HG03457 (cell line): ENCODE data around the gene PSPH.
"Not testable (repeated sequence)": the region's sequence is repeated elsewhere in the genome, so short reads cannot be mapped to it uniquely, and the experiment has no call there.

ENCODE experiments used
- ATAC-seq: cut with Tn5 transposase; IDR thresholded peaks from one replicate; pipeline ENCODE4 v1.9.1; 2021; ENCODE audit warnings: moderate number of reproducible peaks; ENCODE audit not compliant: unreplicated experiment

The PSPH gene

DNA sequence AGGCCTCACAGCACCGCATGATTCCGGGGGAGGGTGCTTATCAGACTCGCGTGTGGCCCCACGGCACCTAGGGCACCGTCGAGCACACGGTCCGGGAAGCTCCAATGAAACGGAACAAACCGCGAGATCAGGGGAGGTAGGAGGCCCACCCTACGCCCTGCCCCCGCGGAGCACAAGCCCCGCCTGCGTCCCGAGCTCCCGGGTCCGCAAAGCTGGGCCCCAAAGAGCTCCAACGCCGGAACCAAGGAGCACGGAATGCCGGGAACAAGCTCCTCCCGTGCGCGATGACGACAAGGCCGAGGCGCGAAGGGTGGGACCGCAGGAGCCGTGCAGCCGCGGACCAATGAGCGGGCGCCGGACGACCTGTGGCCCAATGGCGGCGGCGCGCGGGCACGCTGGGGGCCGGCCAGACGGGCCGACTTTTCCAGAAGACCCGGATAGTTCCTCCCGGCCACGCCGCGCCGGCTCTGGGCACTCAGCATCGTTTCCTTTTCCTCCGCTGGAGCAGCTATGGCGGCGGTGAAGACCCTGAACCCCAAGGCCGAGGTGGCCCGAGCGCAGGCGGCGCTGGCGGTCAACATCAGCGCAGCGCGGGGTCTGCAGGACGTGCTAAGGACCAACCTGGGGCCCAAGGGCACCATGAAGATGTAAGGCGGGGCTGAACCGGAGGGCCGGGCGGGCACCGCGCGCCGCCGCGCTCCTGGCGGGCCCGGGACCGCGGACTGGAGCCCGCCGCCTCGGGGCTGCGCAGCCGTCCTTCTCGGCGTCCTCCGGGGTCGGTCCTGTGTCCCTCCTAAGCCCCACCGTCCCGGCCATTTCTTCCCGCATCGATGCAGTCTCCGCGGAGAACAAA is at the start of gene PSPH, which contains the start of gene CCT6A:
PSPH (minus strand) TSS at position 106 of the 853 bp plus-strand sequence. CDS start 30,232 bp downstream, outside the sequence.
CCT6A (plus strand) TSS at position 427 of the 853 bp plus-strand sequence; CDS start at position 511, 84 bp downstream.
- ATAC-seq = peak; percentile 96

DNA sequence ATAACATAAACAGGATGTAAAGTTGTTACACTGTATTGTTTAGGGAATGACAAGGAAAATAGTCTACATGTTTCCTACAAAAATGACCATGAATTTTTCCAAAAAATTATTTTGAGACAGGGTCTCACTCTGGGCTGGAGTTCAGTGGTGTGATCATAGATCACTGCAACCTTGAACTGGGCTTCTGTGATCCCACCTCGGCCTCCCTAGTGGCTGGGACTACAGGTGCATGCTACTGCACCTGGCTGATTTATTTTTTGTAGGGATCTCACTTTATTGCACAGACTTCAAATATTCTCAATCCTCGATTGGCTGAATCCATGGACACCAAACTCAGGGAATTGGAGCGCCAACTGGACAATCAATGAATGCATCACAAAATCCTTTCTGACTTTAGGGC is 48.4 kb upstream of the PSPH start:
- no peak for ATAC-seq

DNA sequence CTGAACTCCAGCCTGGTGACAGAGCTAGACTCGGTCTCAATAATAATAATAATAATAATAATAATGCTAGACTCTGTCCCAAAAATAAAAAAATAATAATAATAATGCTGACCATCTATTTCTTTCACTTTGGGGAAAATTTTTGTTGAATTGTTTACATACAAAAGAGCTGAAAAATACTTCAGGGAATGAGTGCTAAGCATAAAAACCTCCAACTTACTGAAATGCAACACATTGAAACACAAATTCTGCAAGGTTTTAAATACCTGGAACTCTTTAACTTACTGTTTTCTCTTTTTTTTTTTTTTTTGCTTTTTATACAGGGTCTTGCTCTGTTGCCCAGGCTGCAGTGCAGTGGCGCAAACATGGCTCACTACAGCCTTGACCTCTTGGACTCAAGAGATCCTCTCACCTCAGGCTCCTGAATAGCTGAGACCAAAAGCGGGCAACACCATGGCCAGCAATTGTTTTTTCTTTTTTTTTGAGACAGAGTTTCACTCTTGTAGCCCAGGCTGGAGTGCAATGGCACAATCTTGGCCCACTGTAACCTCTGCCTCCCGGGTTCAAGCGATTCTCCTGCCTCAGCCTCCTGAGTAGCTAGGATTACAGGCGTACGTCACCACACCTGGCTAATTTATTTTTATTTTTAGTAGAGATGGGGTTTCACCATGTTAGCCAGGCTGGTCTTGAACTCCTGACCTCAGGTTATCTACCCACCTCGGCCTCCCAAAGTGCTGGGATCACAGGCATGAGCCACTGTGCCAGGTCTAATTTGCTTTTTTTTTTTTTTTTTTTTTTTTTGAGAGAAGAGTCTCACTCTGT is 47.2 kb upstream of the PSPH start:
- ATAC-seq = not testable (repeated sequence)

DNA sequence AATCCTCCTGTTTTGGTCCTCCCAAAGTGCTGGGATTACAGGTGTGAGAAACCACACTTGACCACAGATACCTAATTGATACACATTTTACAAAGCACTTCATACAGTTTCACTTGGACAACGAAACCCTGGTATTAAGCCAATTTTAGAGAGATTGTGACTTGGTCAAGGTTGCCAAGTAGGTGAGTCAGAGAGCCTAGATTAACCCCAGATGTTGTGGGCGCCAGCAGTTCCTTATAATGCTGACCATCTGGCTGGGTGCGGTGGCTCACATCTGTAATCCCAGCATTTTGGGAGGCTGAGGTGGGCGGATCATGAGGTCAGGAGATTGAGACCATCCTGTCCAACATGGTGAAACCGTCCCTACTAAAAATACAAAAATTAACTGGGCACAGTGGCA is 46.5 kb upstream of the PSPH start:
- ATAC-seq = no peak

DNA sequence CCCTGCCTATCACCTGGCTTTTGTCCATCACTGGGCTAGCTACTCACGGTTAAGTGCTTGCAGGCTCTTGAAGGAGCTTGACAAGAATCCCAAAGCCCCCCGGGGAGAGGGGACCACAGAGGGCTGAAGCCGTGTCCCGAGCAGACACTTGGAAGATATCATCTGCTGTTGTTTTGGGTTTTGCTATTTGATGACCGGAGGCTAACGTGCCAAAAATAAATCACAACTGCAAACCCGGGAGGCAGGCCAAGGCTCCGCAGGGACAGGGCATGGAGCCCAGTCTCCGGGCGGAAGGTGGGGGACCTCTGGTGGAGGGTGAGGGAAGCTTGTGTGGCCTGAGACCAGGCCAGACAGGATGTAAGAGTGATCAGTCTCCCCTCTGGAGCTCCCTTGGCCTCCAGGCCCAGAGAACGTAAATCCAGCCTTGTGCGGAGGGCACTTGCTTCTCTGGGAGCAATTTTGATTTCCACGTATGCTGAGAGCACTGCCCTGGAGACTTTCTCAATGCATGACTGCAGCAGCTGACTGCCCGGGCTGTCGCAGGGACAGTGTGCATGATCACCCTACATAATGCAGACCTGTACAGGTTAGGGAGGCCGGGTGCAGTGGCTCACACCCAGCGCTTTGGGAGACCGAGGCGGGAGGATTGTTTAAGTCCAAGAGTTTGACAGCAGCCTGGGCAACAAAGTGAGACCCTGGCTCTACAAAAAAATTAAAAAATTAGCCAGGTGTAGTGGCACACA is 41.7 kb upstream of the PSPH start, which contains the start of gene PHKG1:
PHKG1 (minus strand) TSS at position 164 of the 743 bp plus-strand sequence. CDS start 4,011 bp downstream, outside the sequence.
- no peak for ATAC-seq

DNA sequence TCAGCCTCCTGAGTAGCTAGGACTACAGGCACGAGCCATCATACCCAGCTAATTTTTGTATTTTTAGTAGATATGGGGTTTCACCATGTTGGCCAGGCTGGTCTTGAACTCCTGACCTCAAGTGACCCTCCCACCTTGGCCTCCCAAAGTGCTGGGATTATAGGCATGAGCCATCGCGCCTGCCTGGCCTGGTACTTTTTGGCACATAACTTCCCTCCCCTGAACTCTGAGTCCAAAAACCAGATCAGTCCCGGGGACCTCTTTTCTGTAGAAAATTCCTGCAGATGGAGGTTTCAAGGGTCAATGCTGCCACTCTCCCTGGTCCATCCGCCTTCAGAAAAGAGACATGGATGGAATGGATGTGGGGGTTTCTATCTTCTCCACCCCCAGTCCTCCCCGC is 41.1 kb upstream of the PSPH start:
- not testable (repeated sequence) for ATAC-seq

DNA sequence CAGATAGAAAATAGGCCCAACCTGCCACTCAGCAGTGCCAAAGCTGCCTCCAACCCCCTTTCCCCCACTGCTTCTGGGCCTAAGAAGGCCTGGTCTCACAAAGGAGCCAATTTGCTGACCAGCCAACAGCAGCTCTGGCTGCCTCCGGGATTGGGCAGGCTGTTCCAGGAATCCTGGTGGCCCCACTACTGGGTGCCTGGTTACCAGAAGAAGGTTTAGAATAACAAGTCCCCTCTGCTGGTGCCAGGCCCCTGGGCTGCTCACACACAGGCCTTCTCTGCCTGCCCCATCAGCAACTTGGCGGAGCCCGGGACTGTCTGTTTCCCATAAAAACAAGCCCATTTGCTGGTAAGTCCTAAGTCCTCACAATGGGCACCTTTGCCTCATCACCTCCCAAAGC is 40.3 kb upstream of the PSPH start:
- ATAC-seq = no peak

DNA sequence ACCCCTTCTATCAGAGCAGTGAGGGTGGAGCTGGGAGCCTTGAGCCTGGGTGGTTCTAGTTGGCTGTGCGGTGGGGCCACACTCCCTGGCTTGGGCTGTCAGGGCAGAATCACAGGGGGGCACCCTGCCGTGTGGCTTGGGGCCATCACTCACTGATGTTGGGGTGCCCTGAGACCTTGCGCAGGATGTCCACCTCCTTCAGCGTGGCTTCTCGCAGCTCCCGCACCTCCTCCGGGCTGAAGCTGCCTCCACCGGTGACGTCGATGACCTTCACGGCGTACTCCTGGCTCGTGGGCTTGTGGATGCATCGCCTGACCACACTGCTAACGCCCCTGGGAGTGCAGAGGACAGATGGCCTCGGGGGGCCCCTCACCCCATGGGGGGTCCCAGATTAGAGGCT is 36.2 kb upstream of the PSPH start:
- no peak for ATAC-seq

DNA sequence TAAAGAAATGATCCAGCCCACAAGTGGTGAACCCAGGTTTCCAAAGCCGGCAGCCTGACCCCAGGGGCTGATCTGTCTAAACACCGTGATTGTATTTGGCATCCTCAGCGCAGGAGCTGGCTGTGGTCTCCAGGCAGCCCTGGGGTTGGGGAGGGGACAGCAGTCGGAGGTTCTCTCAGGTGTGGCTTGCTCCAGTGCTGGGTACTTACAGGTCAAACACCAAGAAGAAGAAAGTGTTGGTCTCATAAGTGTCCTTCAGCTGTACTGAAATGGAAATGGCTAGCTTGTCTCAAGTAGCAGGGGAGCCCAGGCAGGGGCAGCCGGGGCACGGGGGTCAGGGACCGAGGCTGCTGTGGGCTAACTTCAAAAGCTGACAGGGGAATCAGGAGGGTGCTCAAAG is 35.5 kb upstream of the PSPH start:
- no peak for ATAC-seq

DNA sequence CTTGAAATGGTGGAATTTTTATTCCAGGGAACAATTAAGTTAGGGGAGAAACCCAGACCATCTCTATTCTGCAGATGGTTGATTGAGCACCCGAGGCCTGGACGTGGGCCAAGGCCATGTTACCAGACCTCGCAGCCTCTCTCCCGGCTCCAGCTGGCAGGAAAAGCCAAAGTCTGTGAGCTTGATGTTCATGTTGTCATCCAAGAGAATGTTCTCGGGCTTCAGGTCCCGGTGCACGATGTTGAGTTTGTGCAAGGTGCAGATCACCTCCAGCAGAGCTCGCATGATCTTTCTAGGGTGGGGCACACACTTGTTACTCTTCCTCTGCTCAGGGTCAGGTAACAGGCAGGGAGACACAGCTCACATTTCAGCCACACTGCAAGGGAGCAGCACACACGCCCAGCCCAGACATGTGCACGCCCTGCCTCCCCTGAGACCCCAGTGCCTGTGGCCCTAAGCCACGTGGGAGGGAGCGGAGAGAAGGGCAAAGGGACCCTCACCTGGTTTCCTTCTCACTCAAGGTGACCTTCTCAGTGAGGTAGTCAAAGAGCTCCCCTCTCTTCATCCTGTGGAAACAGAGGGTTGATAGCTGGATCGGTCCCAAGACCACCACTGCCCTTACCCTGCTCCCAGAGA is 32.0 kb upstream of the PSPH start:
- no peak for ATAC-seq

DNA sequence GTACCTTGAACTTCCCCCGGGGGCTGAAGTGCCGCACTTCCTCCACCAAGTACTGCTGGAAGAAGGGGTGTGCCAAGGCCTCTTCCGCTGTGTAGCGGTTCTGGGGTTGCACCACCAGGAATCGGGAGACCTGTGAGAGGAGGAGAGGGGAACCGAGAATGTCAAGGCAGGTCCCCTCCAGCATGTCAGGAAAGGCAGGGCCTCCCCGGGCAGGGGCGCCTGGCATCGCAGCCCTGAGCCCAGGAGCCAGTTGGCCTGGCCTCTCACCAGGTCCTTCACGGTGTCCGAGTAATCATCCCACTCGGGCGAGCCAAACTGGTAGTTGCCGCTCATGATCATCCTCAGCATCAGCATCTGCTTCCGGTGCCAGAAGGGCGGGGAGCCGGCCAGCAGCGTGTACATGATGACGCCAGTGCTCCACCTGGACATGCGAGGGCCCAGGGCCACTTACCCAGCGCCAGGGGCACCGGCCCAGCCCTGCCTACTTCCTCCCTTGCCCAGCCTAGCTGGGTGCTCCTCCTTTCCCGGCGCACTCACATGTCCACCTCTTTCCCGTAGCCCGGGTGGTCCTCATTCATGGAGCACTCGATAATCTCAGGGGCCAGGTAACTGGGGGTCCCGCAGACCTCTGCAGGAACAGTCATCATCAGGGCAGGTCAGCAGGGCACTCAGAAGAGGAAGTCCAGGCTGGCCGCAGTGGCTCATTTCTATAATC is 30.5 kb upstream of the PSPH start:
- no peak for ATAC-seq

DNA sequence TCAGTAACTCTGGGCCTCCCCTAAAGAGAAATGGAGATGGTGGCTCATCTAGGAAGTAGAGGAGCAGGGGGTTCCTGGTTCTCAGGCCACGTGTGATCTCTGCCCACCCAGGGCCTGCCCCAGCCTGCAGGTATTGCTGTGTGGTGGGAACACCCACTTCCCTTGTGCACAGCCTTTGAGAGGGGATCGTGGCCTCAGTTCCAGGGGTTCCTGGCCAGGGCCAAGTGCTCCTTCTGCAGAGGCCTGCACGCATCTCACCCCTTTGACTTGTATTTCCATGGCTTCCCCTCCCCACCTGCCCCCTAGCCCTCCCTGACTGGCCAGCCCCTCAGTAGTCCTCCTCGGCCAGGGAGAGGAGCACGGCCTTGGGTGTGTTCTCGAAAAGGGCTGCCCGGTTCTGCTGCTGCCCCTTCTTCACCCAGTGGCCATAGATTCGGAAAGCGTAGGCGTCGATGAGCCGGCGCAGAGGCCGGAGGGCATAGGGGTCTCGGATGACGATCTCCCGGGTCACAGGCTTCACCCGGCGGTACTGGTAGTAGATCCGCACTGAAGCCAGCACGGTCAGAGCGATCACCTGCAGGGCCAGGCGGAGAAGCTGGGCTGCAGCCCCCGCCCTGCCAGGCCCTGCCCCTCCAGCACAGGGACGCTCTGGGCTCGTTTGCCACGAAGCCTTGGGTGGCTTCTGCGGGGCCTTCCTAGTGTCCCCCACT is 29.6 kb upstream of the PSPH start:
- not testable (repeated sequence) for ATAC-seq

DNA sequence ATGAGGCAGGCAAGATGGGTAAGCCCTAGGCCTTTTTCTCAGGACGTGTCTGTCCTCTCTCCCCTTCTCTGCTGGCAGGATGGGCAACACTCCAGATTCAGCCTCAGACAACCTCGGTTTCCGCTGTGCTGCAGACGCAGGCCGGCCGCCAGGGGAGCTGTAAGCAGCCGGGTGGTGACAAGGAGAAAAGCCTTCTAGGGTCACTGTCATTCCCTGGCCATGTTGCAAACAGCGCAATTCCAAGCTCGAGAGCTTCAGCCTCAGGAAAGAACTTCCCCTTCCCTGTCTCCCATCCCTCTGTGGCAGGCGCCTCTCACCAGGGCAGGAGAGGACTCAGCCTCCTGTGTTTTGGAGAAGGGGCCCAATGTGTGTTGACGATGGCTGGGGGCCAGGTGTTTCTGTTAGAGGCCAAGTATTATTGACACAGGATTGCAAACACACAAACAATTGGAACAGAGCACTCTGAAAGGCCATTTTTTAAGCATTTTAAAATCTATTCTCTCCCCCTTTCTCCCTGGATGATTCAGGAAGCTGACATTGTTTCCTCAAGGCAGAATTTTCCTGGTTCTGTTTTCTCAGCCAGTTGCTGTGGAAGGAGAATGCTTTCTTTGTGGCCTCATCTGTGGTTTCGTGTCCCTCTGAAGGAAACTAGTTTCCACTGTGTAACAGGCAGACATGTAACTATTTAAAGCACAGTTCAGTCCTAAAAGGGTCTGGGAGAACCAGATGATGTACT is 28.4 kb upstream of the PSPH start:
- ATAC-seq = no peak

DNA sequence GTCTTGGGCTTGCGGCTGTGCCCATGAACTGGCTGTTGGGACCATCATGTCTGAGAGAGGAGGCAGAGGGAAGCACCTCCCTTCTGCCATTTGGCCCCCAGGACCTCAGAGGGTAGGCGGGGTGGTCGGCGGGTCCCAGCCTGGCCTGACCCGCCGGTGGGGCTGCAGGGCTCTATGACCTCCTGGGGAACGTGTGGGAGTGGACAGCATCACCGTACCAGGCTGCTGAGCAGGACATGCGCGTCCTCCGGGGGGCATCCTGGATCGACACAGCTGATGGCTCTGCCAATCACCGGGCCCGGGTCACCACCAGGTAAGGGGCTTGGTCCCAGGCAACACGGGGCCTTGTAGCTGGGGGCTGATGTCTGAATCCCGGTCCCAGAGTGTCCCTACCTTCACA is 27.0 kb upstream of the PSPH start:
- ATAC-seq = no peak

DNA sequence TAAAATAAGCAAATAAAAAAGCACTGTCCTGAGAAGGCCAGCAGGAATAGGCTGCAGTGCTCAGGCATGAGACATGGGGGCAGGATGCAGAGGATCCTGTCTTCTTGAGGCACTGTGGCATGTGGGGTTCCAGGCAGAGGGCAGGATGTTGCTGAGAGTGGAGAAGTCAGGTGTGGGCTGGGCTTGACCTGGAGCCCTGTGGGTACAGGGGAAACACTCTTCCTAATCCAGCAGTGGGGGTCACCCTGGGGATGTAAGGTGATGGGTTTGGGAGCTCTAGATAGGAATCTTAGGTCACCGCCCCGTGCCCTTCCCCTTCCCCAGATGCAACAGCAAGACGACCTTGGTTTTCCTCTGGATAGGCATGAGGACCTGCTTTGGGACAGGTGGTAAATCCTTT is 26.4 kb upstream of the PSPH start:
- no peak for ATAC-seq

DNA sequence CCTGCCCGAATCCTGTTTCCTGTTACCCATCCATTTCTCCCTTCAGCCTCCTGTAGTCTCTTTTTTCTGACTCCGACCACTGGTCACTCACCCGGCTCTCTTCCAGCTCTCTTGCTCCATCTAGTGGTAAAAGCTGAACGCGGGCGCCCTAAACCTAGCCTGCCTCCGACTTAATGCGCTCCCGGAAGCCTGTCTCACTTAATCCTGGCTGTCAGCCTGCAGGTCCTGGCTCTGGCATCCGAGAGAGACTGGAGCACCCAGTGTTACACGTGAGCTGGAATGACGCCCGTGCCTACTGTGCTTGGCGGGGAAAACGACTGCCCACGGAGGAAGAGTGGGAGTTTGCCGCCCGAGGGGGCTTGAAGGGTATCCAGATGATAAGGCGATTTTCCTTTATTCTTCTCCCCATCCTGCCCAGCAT is 23.1 kb upstream of the PSPH start:
- ATAC-seq = peak; percentile 57

DNA sequence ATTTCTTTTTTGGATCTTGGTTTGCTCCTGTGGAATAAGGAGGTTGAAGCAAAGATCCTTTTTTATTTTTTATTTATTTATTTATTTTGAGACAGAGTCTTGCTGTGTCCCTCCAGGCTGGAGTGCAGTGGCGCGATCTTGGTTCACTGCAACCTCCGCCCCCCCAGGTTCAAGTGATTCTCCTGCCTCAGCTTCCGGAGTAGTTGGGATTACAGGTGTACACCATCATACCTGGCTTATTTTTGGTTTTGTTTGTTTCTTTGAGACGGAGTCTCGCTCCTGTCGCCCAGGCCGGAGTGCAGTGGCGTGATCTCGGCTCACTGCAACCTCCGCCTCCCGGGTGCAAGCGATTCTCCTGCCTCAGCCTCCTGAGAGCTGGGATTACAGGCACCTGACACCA is 15.1 kb upstream of the PSPH start:
- ATAC-seq = not testable (repeated sequence)

DNA sequence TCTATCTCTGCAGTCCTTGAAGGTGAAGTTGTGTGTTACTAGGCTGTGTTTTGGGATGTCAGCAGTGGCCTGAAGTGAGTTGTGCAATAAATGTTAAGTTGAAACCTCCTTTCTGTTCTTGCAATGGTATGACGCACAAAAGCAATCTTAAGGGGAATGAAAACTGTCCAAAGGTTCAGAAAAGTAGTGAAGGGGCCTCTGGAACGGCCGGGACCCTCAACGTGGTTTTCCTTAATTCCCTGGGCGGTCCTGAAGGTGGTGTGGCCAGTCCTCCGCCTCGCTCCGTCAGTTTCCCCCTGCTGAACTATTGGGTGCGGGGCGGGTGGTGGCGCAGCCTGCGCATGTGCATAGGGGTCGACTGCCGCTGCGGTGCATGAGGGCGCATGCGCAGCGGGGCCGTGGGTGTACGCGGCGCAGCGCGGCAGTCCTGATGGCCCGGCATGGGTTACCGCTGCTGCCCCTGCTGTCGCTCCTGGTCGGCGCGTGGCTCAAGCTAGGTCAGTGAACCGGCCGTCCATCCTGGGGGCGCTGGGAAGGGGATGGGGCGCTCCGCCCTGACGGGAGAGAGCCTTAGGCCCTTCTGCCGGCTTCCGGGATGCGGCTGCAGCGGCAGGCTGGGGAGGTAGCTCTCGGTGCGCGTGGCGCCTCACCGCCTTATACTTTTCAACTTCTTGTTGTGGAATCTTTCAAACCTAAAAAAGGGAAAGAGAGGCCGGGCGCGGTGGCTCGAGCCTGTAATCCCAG is 12.8 kb upstream of the PSPH start, which contains the start of gene SUMF2:
SUMF2 (plus strand) TSS at position 405 of the 744 bp plus-strand sequence; CDS start at position 431, 26 bp downstream.
- ATAC-seq = peak; percentile 76
